Measurements from ENCODE around the gene RALB.
"Not testable (repeated sequence)": the region's sequence is repeated elsewhere in the genome, so short reads cannot be mapped to it uniquely, and the experiment has no call there.

The RALB gene

GRCh38 chr2:120244656-120245519 is 7.8 kb upstream of the RALB start:
- no peak for DNase-seq

GRCh38 chr2:120245520-120246332 is 6.9 kb upstream of the RALB start:
- peak; percentile 75 for DNase-seq

- DNase-seq, result no peak
Measured at GRCh38 chr2:120246546-120247300, 5.9 kb upstream of the RALB start.

GRCh38 chr2:120247851-120248250 is 4.8 kb upstream of the RALB start:
- no peak for DNase-seq

GRCh38 chr2:120250640-120251039 is 2.0 kb upstream of the RALB start:
- DNase-seq, result no peak

- no peak for DNase-seq
Measured at GRCh38 chr2:120251078-120251477, 1.6 kb upstream of the RALB start.

- DNase-seq, result peak; percentile 10
Measured at GRCh38 chr2:120251880-120252224, 800 bp upstream of the RALB start.

GRCh38 chr2:120253021-120253882 is 600 bp downstream of the RALB start:
- no peak for DNase-seq

- DNase-seq, result no peak
Measured at GRCh38 chr2:120254178-120254577, 1.5 kb downstream of the RALB start.

- no peak for DNase-seq
Measured at GRCh38 chr2:120255071-120255470, 2.4 kb downstream of the RALB start.

GRCh38 chr2:120255986-120256650 is 3.5 kb downstream of the RALB start:
- DNase-seq, result no peak

GRCh38 chr2:120256651-120257000 is 4.0 kb downstream of the RALB start:
- DNase-seq, result no peak

GRCh38 chr2:120257522-120257921 is 4.9 kb downstream of the RALB start:
- DNase-seq, result no peak

GRCh38 chr2:120258196-120258595 is 5.5 kb downstream of the RALB start:
- DNase-seq, result no peak

GRCh38 chr2:120259939-120260338 is 7.3 kb downstream of the RALB start:
- DNase-seq, result not testable (repeated sequence)

- no peak for DNase-seq
Measured at GRCh38 chr2:120260736-120261135, 8.1 kb downstream of the RALB start.

GRCh38 chr2:120261387-120262006 is 8.8 kb downstream of the RALB start:
- no peak for DNase-seq

GRCh38 chr2:120262150-120262549 is 9.5 kb downstream of the RALB start:
- no peak for DNase-seq

- DNase-seq, result no peak
Measured at GRCh38 chr2:120262761-120263428, 10.2 kb downstream of the RALB start.

- no peak for DNase-seq
Measured at GRCh38 chr2:120265006-120265405, 12.4 kb downstream of the RALB start.

- no peak for DNase-seq
Measured at GRCh38 chr2:120267348-120267747, 14.7 kb downstream of the RALB start.

Data from SHP77 treated with DMSO at 0.1 percent for 48 hours (cell line).